ENCODE results near the gene SLC9A1.
"Not testable (repeated sequence)": the region's sequence is repeated elsewhere in the genome, so short reads cannot be mapped to it uniquely, and the experiment has no call there.

Gene SLC9A1

DNA sequence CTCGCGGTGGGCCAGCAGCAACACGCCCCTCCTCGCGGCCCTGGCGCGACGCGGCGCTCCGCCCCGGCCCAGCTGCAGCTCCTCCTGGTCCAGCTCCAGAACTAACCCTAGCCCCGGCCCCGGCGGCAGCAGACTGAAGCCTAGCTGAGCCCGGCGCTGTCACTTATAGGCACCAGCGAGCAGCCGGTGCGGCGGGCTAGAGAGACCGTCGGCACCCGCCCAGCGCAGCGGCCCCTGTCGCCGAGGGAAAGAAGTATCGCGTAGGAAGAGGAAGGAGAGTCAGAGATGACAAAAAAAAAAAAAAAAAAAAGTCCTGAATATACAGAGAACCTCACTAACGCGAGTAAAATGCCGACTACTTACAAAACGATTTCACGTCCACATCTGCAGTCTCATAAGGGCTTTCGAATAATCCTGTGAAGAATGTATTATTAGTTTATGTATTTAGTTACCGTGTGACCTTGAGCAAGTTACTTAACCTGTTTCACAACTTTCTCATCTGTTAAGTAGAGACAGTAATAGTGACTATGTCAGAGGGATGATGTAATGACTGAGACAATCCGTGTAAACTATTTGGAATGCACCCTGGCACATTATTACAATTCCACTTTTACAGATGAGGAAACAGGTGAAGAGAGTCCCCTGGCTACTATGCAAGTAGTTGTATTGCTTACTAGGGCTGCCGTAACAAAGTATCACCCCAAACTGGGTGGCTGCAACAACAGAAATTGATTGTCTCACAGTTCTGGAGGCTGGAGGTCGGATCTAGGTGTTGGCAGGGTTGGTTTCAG lies at the start of gene SLC9A1:
Gene SLC9A1, minus strand, starts transcription at position 135 of the 791 bp plus-strand sequence. CDS start 791 bp downstream, outside the sequence.
- peak; percentile 91 for DNase-seq

DNA sequence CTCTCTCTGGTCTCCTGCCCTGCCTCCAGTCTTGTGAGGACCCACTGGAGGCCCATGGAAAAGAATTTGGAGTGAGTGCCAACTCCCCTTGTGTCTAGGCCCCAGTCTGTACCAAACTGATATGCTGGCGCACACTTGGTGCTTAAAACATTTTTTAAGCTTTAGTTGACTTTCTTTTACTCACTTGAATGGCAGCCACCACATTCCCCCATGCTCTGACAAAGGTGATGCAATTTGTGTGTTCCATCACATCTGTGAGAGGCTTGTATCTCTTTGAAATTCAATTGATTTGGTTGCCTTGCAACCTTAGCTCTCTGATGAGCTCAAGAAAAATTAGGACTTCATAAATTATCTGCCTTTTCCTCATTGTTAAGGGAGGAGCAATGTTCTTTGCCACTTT lies 49.0 kb upstream of the SLC9A1 start:
- DNase-seq, result no peak

DNA sequence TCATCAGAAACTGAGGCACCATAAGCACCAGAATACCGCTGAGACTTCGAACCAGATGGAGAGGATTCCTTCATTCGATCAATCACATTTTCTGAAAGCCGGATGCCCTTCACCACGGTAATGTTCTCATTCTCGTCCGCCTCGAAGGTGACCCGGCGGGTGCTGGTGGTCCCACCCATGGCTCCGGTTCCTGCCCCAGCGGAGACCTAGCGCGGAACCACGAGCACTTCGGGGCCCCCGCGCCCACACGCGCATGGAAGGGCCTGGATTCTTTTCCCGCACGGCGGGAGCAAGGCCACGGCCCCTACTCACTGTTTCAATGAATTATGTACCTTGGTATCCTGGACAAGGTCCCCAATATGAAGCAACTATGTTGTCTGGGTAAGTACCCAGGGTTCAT lies 46.4 kb upstream of the SLC9A1 start:
- DNase-seq, result no peak

DNA sequence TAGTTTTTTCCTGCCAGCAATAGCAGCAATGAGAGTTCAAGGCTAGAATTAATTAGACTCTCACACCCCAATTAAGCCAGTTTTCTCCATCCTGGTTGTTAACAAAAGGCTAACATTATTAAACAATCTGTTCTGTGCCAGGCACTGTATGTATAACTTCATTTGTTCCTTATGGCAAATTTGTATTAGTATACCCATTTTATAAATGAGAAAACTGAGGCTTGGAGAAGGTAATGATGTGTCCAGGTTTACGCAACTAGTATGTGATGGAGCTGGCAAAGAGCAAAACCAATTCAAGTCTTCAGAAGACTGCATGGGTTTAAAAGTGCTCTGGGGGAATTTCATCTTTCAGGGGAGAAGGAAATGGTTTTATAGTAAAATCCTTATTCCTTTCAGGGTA lies 38.3 kb upstream of the SLC9A1 start:
- DNase-seq, result no peak

DNA sequence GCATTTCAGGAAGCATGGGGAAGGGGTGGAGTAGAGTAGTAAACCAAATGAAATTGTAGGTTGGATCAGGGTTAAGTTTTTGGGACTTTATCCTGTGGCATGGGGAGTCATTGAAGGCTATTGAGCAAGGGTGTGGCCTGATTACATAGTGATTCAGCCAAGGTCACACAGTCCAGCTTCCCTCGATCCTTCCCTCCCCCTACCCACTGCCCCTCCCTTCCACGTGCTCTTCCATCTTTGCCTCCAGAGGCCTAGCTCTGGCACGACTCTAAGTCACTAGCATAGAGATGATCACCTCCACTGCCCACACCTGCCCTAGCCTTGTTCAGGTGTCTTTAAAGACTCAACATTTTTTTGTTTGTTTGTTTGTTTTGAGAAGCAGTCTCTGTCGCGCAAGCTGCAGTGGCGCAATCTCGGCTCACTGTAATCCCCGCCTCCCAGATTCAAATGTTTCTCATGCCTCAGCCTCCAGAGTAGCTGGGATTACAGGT lies 37.2 kb upstream of the SLC9A1 start:
- DNase-seq, result no peak

DNA sequence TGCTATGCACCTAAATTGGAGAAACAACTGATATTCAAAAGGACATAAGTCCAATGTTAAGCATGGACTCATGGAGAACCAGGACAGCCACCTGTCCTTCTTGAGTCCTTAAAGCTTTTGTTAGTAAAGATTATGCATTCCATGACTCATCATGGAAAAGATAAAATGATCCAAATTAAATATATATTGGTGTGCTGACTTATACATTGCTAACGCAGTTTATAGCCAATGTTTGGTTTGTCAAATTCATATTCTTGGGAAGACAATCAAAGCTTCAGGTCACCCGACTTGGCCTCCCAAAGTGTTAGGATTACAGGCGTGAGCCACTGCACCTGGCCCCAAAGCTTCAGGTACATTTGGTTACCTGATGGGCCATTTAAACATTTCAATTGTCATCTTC lies 29.7 kb upstream of the SLC9A1 start:
- not testable (repeated sequence) for DNase-seq

DNA sequence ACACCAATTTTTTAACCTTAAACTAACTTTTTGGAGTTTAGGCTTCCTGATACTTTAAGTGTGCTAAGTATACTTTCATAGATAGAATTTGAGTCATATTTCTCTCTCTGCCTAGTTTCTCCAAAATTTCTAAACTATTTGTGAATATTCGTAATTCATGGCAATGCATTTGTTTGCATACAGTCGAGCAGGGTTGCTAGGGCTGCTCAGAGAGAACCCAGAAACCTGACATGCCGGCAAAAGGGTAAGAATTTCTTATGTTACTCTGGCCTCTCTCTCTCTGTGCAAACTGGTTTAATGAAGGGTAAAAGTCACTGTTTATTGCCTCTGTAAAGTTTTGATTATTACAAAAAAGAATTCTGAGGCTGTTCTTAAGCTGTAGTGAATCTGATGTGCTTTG lies 25.1 kb upstream of the SLC9A1 start:
- DNase-seq, result no peak

DNA sequence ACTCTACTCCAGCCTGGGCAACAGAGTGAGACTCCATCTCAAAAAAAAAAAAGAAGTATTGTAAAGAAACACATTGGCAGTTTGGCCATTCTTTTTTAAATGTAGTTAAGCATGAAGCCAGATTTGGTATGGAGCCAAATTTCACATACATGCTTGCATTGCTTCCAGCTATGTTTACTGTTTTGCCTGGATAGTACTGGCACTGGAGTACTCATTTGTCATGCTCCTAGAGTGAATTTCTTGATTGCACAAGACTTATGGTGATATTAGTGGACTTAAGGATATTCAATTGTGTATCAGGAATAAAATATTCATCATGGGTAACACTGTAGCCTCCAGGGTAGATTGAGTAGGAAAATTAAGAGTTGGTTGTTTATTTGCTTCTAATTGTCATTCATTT lies 24.5 kb upstream of the SLC9A1 start:
- DNase-seq, result no peak

DNA sequence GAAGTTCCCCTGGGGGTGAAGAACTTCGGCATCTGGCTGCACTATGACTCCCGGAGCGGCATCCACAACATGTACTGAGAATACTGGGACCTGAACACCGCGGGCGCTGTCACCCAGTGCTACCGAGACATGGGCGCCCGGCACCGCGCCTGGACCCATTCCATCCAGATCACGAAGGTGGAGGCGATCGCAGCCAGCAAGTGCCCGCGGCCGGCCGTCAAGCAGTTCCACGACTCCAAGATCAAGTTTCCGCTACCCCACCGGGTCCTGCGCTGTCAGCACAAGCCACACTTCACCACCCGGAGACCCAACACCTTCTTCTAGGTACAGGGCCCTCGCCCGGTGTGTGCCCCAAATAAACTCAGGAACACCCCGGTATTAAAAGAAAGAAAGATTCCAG lies 22.0 kb upstream of the SLC9A1 start:
- DNase-seq, result no peak

DNA sequence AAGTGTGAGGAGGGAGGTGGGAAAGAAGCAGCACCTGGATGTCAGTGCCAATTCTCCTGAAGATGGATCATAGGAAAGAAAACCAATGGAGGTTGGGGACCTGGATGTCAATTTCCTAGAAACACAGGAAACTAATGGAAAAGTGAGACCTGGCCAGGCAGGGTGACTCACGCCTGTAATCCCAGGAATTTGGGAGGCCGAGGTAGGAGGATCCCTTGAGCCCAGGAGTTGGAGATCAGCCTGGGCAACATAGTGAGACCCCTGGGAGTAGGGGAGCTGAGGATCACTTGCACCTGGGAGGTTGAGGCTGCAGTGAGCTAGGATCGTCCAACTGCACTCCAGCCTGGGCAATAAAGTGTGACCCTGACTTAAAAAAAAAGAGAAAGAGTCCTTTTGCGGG lies 21.4 kb upstream of the SLC9A1 start:
- no peak for DNase-seq

DNA sequence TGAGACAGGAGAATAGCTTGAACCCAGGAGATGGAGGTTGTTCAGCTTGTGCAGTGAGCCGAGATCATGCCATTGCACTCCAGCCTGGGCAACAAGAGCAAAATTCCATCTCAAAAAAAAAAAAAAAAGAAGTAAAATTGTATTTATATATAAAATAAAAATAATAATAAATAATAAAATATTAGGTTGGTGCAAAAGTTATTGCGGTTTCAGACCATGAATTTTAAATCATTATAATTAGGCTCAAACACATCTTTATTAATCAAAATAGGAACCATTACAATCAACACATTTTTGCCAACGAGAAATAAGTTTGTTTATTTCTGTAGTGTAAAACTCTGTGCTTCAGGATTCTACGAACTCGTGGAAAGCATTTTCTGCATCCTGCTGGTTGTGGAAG lies 18.1 kb upstream of the SLC9A1 start:
- DNase-seq, result not testable (repeated sequence)

DNA sequence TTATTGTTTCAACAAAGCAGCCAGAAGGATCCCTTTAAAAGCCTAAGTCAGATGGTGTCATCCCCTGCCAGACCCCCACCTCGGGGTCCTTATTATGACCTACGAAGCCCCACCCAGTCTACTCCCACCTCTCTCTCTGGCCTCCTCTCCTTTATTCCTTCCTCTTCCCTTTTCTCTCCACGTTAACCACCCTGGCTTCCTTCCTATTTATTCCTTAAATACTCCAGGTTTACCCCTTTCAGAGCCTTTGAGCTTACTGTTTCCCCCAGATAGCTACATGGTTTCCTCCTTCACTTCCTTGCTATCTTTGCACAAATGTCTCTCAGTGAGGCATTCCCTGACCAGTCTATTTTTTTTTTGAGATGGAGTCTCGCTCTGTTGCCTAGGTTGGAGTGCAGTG lies 12.0 kb upstream of the SLC9A1 start:
- no peak for DNase-seq

DNA sequence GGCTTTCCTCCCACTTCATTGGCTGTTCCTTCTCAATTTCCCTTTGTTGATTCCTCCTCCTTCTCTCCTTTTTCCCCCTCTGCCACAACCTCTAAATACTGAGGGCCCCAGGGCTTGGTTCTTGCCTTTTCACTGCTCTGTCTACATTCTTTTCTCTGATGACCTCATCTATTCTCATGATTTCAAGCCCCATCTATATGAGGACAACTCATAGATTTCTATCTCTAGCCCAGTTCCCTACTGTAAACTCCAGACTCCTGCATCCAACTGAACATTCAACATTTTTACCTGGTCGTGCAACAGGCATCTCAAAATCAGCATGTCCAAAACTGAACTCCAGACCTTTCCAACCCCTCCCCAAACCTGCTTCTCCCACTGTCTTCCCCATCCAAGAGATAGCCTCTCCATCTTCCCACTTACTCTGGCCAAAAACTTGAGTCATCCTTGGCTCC lies 11.5 kb upstream of the SLC9A1 start:
- no peak for DNase-seq

DNA sequence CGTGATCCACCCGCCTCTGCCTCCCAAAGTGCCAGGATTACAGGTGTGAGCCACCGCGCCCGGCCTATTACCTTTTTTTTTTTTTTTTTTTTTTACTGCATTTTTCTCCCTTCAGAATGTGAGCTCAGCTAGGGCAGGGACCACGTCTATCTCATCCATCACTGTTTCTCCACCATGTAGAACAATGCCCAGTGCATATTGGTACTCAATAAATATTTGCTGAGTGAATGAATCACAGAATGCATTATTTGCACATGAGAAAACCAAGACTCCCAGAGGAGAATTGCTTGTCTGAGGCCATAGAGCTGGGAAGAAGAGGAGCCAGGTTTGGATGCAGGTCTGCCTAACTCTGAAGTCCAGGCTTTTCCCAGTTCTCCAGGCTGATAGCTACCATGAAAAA lies 8.2 kb upstream of the SLC9A1 start:
- DNase-seq, result no peak

DNA sequence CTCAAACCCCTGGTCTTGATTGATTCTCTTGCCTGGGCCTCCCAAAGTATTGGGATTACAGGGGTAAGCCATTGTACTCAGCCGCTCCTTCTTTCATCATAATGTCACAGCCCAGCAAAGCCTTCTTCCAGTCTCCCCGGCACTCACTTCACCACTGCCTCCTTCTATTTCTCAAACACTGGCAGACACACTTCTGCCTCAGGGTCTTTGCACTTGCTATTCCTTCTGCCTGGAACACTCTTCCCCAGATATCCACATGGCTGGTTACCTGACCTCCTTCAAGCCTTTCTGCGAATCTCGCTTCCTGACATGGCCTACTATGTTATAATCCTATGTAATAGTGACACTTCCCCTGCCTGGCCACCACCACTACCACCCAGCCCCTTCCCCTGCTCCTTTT lies 7.2 kb upstream of the SLC9A1 start:
- no peak for DNase-seq

DNA sequence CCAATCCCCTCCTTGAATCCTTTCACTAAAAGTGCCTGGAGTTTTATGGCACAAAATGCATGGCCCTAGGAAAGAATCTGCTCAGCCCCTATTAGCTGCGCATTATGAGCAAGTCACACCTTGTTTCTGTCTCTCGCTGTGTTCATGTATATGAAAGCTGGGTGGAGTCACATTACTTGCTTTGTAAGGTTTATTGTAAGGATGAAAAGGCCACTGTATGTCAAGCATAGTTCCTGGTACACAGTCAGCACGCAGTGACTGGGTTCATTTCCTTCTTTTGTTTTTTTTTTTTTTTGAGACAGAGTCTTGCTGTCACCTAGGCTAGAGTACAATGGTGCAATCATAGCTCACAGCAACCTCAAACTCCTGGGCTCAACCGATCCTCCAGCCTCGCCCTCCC lies 6.7 kb upstream of the SLC9A1 start:
- DNase-seq, result no peak

DNA sequence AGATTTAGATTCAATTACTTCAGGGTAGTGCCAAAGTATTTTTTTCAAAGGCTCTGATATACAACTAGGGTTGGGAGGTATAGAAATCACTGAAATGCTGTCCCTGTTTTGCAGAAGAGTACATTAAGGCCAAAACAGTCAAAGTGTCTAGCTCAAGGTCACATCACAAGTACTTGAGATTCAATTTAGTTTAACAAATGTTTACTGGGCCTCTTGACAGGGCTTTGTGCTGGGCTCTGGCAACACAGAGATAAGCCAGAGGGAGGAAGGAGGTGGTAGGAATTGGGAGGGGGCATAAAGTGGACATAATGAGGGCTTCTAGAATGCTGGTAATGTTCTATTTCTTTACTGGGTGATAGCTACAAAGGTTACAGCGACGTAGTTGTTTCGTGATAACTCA lies 2.3 kb upstream of the SLC9A1 start:
- DNase-seq, result no peak

DNA sequence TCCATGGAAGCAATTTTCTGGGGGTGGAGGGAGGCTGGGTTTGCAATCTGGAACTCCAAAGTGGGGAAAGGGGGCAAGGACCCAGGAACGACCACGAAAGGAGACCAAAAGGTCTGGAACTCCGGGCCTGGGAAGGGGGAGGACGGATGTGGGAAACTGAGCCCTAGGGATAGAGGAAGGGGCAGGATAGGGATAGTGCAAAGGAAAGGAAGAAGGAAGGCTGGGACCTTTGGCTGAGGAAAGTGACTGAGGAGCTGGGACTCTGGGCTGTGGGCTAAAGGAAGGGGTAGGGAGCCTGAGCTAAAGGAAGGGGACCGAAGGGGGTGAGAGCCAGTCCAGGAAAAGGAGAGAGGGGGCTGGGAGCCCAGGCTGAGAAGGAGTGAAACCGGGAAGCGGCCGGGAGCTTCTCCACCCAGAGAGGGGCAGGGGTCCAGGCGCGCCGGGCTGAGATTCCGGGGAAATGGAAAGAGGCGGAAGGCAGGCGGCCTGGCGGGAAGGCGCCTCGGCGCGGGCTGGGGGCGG lies 395 bp downstream of the SLC9A1 start:
- no peak for DNase-seq

DNA sequence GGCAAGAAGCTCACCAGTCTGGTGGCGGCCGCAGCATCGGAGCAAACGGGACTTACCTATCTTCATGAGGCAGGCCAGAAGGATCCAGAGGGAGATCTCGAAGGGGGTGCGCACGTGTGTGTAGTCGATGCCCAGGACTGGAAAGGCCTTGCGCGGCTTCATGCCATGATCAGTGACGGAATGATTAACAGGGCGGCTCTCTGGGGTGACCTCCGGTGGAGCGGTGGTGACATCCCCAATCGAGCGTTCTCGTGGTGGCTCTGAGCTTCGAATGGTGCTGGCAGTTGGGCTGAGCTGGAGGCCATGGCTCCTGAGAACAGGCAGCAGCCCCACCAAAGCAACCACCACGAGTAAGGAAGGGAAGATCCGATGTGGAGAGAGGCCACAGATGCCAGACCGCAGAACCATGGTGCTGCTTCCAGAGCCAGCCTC lies 982 bp downstream of the SLC9A1 start:
- no peak for DNase-seq

DNA sequence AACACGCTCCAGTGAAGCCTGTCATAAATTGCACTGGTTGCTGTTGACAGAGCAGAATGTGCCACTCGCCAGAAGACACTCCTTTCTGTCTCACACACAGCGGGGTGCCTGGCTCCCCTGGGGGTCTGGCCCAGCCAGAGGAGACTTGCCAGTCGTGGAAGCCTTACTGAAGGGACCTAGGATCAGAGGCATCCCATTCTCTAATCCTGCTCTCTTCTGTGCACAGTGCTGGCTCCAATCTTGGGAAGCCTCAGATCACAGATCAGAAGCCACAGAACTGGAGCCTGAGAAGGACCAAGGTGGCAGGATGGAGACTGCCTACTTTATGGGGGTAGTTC lies 1.4 kb downstream of the SLC9A1 start:
- DNase-seq, result no peak

DNA sequence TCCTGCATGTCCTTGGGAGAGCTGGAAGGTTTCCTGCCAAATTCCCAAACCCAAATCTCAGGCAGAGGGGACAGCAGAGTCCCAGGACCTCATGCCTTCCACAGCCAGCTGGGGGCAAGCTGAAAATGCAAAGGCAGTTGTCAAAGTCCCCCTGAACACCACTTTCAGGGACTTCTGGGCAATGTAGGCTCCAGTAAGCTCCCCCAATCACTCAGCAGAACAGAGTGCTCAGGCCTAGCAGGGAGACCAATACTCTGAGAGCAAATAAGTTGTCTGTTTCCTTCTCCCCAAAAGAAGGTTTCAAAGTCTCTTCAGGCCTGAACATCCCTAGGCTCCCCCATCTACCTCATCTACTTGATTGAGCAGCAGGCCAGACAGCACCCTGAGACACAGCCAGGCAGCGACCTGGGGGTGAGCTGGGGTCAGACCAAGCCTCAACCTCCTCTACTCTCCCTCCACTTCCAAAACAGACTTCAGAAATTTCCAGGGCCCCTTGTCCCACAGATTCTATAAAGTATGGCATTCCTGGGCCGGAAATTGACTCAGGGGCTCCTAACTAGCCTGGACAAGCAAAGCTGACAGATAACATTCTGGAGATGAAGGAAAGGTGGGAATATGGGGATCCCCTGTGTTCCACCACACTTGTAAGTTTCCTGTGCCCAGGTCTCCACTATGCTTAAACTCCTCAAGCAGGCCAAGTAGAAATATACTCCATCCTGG lies 1.9 kb downstream of the SLC9A1 start:
- DNase-seq, result no peak

DNA sequence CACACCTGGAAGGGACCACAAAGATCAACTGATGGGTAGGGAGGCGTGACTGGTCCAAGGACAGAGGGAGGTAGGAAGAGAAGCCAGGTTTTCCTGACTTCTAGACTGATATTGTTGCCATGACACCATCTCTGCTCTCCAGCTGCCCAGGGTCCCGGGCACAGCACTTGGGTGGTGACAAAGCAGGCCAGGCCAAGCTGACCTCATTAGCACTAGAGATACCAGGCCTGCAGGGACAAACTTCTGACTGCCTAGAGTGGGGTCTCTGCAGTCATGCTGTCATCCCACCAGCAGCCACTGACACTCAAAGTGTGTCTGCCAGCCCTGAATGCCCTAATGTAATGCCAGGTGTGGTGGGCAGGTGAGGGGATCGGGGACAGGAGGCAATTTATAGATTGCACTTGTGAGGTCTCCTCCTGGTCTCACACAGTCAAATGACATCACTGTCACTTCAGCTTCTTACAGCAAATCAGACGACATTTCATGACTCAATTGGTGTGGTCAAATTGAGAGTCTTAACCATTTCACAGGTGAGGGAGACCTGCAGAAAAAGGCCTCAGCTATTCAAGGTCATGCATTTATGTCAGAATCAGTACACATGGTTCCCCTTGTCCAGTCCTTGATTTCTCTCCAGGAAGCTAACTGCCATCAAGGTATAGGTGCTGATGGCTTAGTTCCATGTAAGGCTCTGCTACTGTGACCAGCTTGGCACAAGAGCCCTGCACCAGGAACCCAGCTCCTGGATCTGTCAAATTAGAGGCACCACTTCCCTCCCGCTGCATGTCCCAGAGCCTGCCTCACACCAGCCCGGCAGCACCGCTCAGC lies 2.7 kb downstream of the SLC9A1 start:
- DNase-seq, result no peak

DNA sequence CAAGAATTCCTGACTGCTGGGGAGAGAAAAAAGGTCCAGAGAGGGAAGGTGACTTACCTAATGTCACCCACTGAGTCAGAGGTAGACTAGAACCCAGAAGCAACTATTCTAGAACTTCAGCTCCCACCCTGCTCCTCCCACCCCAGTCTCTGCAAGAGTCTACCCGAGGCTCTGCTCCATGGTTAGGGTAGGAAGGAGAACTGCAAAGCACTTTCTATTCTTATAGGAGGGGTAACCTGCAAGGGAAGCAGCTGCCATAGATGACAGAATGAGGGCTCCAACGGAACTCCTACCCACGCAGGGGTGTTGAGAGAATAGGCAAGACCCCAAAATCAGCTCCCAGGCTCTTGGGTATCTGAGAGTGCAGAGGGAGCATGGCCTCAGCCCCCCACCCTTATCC lies 4.3 kb downstream of the SLC9A1 start:
- no peak for DNase-seq

Measured in activated gamma-delta T cell treated with Interleukin-2 at 50 U/mL for 16 hours (primary cell).